GM18873 (cell line): Measurements from ENCODE around the gene FRMD7.
"Not testable (repeated sequence)": the region's sequence is repeated elsewhere in the genome, so short reads cannot be mapped to it uniquely, and the experiment has no call there.

Experiments used
- ATAC-seq: cut with Tn5 transposase; IDR thresholded peaks from one replicate; pipeline ENCODE4 v1.9.1; 2021; ENCODE audit warnings: mild to moderate bottlenecking, moderate library complexity, moderate number of reproducible peaks; ENCODE audit not compliant: unreplicated experiment, low FRiP score

FRMD7 gene, protein sequence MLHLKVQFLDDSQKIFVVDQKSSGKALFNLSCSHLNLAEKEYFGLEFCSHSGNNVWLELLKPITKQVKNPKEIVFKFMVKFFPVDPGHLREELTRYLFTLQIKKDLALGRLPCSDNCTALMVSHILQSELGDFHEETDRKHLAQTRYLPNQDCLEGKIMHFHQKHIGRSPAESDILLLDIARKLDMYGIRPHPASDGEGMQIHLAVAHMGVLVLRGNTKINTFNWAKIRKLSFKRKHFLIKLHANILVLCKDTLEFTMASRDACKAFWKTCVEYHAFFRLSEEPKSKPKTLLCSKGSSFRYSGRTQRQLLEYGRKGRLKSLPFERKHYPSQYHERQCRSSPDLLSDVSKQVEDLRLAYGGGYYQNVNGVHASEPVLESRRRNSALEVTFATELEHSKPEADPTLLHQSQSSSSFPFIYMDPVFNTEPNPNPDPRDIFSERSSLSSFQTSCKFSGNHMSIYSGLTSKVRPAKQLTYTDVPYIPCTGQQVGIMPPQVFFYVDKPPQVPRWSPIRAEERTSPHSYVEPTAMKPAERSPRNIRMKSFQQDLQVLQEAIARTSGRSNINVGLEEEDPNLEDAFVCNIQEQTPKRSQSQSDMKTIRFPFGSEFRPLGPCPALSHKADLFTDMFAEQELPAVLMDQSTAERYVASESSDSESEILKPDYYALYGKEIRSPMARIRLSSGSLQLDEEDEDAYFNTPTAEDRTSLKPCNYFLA

DNA sequence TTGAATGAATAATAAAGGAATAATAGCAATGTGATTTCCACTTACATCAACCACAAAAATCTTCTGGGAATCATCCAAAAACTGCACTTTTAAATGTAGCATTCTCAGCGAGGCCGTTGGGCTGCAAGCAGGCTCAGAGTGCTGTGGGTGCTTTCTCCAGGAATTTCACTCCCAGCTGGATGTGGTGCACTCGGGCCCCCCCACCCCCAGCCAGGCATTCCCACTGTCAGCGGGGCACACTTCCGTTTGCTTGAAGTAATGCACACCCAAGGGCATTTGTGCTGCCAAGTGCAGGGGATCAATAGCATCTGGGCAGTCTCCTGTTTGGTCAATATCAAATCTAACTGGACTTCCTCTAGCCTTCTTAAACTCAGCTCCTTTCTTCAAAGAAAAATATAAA, at the start of gene FRMD7:
TSS of gene FRMD7 (minus strand) at position 278 of the 400 bp plus-strand sequence. CDS start at position 102, 176 bp downstream.
- ATAC-seq: no peak

DNA sequence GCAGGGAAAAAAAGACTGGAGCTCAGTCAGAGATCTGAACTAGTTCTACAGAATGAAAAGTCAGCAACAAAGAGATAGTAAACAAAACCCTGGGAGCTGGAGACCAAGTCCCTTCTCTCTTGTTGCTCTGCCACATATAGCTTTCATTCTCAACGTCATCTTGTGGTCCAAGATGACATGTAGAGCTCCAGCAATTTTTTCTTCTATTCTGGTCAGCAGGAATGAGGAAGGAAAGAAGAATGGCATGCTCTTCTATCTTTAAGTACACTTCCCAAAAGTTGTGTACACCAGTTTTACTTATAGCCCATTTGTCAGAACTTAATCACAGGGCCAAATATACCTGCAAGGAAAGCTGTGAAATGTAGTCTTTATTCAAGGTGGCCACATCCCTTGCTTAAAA, 45.8 kb upstream of the FRMD7 start:
- no peak for ATAC-seq

DNA sequence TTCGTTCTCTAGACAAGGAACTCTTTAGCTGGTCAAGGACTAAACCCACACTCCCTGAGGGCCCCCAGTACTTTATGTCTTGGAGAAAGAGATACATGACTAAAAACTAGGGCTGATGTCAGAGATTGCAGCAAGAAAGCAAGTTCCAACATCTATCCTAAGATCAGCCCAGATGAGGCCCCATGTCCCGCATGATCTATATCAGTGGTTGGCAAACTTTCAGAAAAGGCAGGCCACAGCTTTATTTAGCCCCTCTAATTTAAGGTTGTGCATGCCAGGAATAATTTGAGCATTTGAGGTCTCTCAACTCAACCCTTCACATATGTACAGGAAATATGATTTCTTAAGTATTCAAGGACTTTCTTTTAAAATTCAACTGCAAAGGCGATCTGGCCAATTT, 44.1 kb upstream of the FRMD7 start:
- no peak for ATAC-seq

DNA sequence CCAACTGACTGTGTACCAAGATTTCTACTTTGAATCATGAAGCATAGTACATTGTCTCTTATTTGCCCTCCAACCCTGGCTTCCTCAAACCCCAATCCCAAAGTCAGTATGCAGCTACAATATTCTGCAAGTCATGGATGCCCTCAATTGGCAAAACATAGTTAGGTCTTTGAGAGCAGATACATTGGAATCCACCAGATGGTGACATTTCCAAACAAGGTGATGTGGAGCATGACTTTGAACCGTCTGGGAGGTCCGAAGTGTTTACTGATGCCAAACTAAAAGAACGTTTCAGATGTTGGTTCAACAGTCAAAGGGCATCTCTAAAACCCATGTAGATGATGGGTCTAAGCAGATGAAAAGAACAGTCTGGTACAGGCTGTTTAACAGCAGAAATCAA, 43.7 kb upstream of the FRMD7 start:
- ATAC-seq: no peak

DNA sequence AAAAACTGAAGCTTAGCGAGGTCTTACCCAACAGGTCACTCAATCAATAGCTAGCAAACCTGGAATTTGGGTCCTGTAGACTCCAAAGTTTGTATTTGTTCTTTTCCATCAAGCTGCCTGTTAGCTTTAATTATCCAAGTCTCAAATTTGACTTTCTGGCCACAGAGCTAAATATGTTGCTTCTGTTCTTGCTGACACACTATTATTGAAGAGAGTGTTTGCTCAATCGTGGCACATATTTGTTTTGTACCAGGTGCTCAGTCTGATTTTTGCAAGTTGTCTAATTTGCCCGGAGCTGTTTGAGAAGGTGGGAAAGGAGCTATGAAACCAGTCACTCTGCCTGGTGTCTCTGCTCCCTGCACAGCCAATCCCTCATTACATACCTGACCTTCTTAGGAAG, 41.7 kb upstream of the FRMD7 start:
- no peak for ATAC-seq

DNA sequence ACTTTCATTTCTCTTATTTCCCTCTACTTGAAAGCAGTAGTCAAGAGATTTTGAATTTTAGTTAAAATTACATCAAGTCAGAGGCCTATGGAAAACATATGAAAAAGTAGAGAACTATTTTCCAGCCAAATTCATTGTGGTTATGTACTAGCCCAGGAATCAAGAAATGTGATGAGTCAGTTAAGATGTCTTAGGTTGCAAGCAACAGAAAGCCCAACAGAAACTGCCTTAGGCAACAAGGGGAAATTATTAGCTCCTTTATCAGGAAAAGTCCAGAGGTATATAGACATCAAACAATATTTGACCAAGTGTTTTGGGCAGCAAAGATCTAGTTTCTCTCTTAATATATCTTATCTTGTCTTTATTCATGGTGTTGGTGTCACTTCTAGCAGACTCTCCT, 37.8 kb upstream of the FRMD7 start:
- ATAC-seq: no peak

DNA sequence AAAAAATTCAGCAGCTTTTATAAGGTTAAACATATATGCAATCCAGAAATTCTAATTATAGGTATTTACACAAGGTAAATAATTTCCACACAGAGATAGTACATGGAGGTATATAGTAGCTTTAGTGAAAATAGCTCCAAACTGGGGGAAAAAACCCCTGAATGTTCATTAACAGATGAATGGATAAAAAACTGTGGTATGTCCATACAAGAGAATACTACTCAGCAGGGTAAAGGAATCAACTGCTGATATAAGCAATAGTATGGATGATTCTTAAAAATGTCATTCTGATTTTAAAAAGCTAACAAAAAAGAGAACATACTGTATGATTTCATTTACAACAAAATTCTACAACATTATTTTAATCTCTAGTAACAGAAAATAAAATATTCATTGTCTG, 37.2 kb upstream of the FRMD7 start:
- no peak for ATAC-seq

DNA sequence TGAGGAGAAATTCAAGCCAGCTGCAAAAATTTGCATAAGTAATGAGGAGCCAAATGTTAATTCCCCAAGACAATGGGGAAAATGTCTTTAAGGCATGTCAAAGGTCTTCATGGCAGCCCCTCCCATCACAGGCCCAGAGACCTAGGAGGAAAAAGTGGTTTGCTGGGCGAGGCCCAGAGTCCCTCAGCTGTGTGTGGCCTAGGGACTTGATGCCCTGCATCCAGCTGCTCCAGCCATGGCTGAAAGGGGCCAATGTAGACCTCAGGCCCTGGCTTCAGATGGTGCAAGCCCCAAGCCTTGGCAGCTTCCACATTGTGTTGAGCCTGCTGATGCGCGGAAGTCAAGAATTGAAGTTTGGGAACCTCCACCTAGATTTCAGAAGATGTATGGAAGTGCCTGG, 35.3 kb upstream of the FRMD7 start:
- ATAC-seq: not testable (repeated sequence)

DNA sequence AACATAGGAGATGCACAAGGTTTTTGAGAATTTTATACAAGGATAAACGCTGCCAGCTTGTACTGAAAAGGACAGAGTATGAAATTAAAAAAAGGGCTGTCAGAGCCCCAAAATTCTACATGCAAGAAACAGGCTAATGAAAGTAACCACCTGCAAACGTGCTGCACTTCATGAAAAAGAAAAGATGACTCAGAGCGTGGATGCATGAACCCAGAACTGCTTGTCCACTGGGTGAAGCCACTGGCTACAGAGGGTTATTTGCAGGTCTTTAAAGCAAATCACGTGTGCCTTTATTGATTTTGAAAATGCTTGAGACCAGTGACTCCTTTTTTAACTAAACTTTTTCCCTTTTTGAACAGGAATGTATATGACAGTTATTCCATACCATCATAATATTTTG, 25.3 kb upstream of the FRMD7 start:
- ATAC-seq: no peak

DNA sequence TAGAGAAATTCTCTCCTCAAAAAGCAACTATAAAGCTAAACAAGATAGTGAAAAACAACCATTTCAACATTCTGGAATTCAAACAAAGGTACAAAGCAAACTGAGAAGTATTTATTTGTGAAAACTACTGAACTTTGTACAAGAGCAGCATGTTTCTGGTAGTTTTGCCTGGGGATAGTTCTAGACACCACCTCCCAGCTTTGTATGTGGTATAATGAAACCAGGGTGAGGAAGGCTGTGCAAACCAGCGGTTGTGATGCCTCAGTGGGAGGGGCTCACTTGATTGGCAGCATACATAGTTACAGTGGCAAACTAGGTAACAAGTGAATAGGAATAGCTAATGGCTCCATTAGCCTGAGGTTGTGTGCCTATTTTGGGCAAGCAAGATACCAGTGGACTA, 18.6 kb upstream of the FRMD7 start:
- ATAC-seq: no peak

DNA sequence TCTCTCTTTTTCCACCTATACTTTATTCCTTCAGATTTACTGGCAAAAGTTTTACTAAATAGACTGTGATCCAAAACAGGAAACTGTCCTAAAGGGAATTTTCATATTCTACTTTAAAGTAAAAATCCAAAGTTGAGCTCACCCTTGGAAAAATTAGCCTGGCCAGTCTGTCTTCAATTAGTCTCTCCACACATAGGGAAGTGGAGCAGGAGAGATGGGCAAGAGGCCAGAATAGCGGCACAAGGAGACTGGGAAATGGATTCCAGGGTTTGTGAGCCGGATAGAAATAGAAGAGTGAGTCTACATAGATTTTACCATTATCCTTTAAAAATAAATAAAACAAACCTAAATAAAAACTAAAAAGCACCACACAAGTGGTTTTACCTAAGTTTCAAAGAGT, 16.2 kb upstream of the FRMD7 start:
- no peak for ATAC-seq

DNA sequence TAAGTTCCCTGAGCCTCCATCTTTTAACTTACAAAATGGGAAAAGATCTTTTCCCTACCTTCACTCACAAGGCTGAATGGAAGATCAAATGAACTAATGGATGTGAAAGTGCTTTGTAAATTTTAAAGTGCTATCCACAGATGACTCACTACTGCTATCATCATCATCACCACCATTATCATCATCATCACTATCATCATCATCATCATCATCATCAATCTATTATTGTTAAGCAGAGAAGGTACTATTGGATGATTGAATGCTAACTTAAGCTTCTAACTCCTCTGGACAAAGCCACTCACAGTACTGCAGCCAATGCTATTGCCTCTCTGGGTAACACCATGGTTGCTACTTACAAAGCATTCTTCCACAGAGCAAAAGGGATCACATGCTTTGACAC, 1.9 kb downstream of the FRMD7 start:
- no peak for ATAC-seq

DNA sequence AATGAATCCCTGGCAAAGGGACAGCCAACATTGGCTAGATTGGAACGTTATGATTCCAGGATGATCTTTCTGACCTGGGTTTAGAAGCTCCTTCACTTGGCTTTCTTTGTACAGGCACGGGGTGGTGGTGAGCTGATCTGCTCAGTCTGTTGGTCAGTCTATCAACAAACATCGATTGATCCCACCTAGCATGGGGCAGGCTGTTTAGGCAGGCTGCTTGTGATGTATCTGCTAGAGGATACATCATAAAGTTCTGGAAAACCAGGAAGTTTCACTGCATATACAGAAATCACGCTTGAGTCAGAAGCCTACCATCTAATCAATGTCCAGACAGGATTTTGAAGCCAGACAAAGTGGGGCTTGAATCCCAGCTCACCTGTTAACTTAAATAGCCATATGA, 6.9 kb downstream of the FRMD7 start:
- ATAC-seq: no peak

DNA sequence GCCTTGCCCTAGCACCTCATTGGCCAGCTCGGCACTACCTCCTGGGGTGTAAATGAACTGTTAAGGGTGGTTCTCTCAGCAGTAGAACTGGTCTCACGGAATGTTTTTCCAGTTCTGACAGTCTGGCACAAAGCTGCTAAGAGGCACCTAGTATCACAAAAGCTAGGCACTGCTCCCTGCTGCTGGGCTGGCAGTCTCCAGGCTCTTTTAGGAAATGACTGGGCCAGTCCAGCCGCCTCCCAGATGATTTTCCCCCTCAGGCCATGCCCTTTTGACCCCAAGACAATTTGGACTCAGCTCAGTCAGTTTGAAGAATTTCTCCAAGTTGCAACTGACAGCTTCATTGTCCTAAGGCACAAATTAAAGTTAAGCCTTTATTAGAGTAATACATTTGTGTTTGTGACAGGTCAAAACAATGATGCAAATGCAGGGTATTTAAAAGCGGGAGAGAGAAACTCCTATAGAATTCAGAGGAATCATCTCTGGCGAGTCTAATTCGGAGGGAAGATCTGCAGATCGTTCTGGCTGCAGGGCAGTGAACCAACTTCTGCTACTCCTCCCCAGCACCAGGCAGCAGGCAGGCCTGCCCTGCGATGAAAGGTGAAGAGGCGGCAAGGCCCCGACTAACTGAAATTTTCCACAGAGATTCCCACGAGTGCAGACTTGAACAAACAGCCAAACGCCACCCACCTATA, 7.9 kb downstream of the FRMD7 start:
- no peak for ATAC-seq

DNA sequence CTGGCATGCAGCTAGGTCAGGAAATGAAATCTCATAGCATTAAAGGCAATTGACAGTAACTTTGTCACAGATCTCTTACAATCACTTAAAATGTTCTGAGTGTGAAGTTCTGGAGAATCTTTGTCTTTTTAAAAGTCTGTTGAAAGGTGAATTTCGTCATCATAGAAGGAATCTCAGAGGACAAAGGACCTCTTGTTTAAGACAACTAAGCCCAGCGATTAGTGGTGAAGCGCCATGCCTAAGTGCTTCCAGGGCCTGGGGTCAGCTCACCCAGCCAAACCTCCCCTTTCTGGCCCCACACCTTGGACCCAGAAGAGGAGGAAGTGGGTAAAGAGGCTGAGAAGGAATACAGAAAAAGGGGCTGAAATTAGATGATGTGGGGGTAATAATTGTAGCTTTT, 8.5 kb downstream of the FRMD7 start:
- no peak for ATAC-seq

DNA sequence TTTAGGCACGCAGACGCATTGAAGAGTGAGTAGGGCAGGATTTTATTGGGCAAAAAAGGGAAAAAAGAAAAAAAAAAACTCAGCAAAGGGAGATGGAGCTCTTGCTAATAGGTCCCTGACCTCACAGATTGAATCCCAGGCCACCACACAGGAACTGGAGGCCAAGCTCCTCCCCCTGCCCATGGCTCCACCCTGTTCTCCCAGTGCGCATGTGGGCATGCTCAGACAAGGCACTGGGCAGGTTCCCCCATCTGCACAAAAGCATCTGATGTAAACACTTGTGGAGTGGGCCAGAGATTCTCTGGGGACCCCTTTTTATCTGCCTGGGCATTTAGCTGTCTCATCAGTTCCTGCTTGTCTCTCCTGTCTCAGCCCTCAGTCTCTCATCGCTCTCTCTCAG, 9.5 kb downstream of the FRMD7 start:
- no peak for ATAC-seq

DNA sequence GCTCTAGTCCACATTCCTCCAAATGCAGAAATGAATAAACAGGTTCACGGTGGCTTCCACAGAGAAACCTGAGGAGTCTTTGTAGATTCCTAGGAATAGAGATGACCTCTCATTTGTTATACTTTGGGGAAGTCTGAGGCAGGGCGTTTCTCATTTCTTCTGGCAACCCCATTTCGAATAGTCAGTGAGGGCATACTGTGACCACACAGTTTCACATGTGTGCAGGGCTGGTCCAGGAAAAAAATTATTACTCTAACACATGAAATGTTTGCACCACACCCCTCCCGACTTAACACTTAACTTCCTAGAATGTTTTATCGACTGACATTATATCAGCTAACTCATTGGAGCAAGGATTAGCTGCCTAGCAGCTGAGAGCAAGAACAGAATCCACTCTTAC, 12.0 kb downstream of the FRMD7 start:
- ATAC-seq: no peak

DNA sequence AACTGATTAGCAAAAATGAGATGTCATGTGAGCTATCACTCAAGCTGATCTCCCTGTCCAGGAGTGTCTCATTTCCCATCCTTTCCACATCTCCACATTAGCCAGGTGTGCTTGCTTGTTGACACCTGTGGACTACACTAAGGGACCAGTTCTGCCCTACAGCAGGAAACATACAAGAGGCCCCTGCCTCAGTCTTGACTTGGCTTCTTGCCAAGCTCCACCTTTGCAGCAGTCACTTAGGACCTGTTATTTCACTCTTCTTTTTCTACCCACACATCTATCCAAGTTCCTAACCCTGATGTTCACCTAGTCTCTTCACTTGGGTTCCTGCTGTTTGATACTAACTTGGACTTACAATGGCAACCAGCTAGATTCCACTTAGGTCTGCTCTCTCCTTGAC, 13.2 kb downstream of the FRMD7 start:
- ATAC-seq: no peak

DNA sequence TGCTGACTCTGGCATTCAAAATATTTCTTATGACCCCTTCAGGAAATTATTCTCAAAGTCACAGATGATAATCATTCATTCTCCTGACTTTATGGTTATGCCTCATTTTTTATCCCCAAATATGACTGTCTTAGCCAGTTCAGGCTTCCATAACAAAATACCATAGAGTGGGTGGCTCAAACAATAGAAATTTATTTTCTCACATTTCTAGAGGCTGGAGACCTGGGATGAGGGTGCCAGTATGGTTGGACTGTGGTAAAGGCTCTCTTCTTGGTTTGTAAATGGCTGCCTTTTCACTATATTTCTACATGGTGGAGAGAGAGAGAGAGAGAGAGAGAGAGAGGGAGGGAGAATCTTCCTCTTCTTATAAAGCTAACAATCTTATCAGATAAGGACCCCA, 20.5 kb downstream of the FRMD7 start:
- ATAC-seq: no peak

DNA sequence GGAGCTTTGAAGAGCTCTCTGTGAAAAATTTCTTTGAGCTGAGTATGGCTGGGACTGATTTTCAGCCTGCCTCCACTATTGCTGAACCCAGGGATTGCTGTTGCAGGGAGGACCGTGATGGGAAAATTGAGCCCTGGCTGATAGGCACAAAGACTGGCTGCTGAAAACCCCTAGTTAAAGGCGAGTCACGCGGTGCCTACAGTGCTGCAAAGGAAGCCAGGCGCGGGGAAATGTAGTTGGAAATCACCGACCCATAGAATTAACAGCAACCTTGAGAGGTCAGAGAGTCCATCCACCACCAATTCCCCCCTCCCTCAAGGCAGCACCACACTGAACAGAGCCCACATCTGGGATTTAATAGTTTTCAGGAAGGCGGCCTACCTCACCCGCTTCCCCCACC, 26.0 kb downstream of the FRMD7 start:
- ATAC-seq: no peak

DNA sequence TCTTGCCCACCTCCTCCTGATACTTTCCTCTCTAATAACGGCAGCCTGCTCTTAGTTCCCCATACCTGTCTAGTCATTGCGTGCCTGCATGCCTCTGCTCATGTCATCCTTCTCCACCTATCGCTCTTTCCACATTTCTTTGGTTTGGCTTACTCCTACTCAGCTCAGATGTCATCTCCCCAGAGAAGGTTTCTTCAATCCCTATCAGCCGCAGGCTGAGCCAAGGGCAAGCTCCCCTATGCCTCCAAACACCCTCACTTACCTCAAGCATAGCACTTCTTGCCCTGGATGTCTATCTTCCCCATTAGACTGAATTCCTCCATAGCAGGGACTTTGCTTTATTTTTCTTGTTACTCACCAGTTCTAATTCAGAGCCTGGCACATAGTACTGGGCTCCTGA, 26.6 kb downstream of the FRMD7 start:
- ATAC-seq: no peak

DNA sequence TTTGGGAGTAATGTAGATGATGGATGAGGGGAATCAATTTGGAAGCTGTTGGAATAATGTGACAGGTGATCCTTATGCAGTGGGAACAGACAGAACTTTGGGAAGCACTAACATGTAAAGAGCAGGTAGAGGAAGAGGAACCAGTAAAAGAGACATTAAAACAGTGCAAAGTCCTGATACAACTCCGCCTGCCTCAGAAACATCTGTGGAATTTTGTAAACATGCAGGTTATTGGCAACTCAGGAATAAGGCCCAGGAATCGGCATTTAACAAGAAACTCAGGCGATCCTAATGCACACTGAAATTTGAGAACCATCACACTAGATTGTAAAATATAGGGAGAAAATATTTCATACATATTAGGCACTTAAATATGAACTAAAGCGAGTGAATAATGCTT, 29.1 kb downstream of the FRMD7 start:
- not testable (repeated sequence) for ATAC-seq
